ENCODE data around the gene KCNIP3. TPM values are rescaled to one million over a fixed set of nuclear protein-coding genes. Genes with fewer than 3 reads are reported as not detected.
"Not testable (repeated sequence)": the region's sequence is repeated elsewhere in the genome, so short reads cannot be mapped to it uniquely, and the experiment has no call there.

The KCNIP3 gene
- total RNA-seq, 1 donor from 2014 or later = 3.9 TPM

DNA sequence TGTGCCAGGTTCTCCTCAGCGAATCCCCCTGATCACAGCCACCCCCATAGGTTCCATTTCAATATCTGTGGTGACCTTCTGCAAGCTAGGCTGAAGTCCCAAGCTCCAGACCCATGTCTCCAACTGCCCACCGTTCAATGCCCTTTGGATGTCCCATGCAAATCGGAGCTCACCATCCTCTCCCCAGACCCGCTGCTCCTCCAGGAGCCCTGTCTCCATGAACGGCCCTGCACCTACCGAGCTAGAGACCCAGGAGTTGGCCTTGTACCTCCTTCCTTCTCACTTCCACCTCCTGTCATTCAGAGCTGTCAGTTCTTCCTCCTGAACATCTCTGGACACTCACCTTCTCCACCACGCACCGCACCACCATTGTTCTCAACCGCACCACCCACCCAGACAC is 104.3 kb downstream of the KCNIP3 start:
- peak overlapping the region; percentile 99 for H3K4me3 ChIP-seq (ENCODE audit: low read depth, low read length)
- TF ChIP-seq, protein P1, sequence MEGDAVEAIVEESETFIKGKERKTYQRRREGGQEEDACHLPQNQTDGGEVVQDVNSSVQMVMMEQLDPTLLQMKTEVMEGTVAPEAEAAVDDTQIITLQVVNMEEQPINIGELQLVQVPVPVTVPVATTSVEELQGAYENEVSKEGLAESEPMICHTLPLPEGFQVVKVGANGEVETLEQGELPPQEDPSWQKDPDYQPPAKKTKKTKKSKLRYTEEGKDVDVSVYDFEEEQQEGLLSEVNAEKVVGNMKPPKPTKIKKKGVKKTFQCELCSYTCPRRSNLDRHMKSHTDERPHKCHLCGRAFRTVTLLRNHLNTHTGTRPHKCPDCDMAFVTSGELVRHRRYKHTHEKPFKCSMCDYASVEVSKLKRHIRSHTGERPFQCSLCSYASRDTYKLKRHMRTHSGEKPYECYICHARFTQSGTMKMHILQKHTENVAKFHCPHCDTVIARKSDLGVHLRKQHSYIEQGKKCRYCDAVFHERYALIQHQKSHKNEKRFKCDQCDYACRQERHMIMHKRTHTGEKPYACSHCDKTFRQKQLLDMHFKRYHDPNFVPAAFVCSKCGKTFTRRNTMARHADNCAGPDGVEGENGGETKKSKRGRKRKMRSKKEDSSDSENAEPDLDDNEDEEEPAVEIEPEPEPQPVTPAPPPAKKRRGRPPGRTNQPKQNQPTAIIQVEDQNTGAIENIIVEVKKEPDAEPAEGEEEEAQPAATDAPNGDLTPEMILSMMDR (conservative IDR thresholded peaks at IDR 0.05; ENCODE audit: low read depth, low read length) = no peak

DNA sequence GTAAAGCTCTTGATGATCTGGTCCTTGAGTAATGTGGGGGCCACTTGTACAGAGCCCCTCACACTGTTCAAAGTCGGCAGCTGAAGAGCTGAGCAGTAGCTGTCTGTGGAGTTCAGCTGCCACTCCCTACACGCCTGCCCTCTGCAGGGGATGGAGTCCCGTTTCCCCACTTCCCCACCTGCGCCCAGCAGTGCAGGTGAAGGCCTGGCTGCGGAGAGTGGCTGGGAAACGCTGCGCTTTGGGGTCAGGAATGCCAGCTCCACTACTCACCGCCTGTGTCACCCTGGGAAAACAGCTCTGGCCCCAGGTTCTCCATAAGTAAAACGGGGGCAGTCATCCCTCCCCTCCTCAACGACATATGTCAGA is 104.8 kb downstream of the KCNIP3 start:
- peak overlapping the region; percentile 99 for H3K4me3 ChIP-seq (ENCODE audit: low read depth, low read length)
- DNase-seq (ENCODE audit: low read depth) = not testable (repeated sequence)

More for the DNA sequence above, 104.3 kb downstream of the KCNIP3 start:
- DNase-seq (ENCODE audit: low read depth) = no peak

DNA sequence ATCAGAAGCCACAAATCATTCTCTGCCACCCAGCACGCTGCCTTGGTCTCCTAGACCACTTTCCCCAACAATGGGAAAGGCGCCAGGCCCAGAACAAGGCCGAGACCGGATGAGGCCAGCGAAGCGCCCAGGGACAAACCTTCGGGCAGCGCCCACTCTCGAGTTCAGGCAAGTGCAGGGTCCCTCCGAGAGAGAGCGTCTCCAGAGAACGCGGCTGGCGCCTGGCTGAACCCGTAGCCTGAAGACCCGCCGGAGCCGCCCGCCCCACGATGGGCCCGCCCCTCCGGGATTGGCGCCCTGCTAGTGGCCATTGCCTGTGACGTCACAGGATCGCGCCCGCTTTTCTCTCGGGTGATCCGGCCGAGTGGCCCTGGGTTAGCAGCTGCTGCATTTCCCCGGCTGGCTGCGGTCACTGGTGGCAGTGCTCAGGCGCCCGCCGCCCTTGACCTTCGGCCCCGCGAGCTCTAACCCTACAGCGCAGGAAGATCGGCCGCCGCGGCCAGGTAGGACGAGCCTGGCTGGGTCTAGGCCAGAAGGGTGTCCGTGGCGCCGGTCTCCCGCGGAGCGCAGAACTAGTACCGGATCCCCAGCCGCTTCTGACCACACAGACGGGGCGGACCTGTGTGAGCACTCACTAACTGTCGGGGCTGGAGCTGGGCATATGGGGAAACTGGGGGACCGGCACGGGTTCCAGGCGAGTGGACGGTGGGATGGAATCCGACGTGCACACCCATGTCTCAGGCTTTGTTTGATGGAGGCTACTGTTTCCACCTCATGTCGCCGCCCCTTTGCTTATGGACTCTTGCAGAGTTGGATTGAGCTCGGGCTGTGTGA is 105.4 kb downstream of the KCNIP3 start, which contains the start of gene FAHD2A:
TSS of gene FAHD2A (plus strand) at position 339 of the 834 bp plus-strand sequence. CDS start 2,851 bp downstream, outside the sequence.
- no peak for DNase-seq (ENCODE audit: low read depth)
- TF ChIP-seq, protein P1 (conservative IDR thresholded peaks at IDR 0.05; ENCODE audit: low read depth, low read length) = no peak
- peak within 1 kb of the TSS; percentile 99 for H3K4me3 ChIP-seq (ENCODE audit: low read depth, low read length)

DNA sequence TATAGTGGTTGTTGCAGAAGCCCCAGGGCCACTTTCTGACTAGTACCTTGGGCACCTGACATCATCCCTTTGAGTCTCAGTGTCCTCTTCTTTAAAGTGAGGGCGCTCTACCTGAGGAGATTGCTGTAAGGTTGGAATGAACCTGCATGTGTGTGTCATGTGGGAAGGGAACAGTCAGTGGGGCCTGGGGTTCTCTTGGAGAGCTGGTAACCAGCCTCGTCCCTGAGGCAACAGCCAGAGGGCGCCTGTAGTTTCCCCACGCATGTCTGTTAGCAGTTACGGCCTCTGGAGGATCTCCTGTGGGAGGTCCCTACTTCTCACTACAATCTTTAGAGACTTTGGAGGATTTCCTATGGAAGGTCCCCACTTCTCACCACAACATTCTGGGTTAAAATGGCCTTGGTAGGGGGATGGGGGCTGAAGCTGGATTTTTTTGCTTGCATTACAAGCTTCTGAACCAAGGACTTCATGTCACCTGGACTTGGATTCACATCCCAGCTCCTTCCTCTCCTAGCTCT is 106.1 kb downstream of the KCNIP3 start:
- peak overlapping the region; percentile 99 for H3K4me3 ChIP-seq (ENCODE audit: low read depth, low read length)
- DNase-seq (ENCODE audit: low read depth) = not testable (repeated sequence)
- TF ChIP-seq, protein P1 (conservative IDR thresholded peaks at IDR 0.05; ENCODE audit: low read depth, low read length) = peak; percentile 55

DNA sequence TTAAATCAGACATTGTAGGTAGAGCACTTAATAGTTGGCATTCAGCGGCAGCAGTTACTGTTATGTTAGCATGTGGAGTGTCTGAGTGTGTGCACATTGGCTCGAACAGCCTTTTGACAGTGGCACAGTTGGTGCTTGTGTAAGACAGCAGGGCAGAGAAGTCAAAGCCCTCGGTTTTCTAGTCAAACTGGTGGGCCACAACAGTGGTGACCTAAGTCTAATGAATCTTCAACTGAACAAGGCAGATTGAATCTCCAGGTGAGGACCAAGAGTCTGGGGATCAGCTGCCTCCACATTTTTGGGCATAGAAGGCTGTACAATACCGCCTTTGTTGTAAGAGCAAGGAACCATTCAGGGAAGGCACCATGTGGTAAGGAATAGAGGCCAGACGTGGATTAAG is 106.7 kb downstream of the KCNIP3 start:
- H3K4me3 ChIP-seq (ENCODE audit: low read depth, low read length) = peak overlapping the region; percentile 99
- DNase-seq (ENCODE audit: low read depth) = not testable (repeated sequence)

DNA sequence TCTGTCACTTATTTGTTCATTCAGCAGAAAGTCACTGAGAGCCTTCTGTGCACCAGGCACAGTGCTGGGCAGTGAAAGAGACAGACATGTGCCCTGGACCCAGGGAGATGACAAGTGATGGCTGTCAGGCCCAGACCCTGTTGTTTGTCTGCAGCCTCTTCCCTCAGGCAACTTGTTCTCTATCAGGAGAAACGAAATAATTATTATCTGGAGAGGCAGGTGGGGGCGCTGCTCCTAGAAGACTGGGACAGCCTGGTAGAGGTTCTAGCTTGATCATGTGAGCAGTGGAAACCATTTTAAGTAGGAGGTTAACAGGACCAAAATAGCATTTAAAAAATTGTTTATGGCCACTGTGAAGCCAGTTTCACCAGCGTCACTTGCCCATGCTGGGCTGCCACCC is 107.5 kb downstream of the KCNIP3 start:
- H3K4me3 ChIP-seq (ENCODE audit: low read depth, low read length); DNase-seq (ENCODE audit: low read depth): not testable (repeated sequence)

DNA sequence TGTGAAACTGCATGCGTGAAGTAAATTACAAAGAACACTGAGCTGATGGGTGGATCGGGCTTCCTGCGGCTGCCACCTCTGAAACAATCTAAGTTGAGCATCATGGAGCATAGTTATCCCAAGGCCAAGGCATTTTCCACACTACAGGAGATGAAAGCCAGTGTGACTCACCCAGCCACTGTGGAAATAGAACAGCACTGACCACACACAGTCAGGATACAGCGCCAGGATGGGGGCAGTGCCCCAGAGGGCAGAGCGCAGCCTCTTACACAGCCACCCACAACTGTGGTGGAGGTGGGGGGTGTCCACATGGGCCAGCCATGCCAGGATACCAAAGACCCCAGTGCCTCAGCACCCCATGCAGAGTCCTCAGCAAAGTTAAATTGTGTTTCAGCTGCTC is 114.1 kb downstream of the KCNIP3 start:
- H3K4me3 ChIP-seq (ENCODE audit: low read depth, low read length); DNase-seq (ENCODE audit: low read depth): not testable (repeated sequence)

DNA sequence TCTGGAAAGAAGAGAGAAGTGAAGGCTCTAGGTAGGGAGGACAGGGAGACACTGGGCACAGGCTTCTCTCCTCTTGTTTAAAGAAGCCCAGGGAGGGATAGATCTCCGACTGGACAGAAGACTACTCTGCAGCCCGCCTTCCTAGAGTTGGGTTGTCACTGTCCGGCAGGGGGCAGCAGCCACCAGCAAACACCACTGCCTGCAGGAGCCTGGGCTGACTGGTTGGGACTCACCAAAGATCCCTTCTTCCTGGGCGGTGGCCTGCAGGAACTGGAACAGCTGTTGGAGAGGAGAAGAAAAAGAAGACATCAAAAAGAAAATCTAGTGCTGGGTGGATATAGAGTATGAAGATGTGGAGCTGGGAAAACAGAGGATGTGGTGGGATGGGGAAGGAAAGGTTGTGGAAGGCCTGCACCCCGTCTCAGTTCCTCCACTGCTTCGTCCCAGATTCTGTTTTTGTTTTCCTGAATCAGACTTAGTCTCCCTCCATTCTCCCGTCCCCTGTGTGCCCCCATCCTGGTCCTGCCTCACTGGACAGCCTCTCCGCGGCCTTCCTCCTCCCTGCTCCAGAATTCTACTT is 117.0 kb downstream of the KCNIP3 start:
- TF ChIP-seq, protein P1 (conservative IDR thresholded peaks at IDR 0.05; ENCODE audit: low read depth, low read length) = peak; percentile 84
- not testable (repeated sequence) for H3K4me3 ChIP-seq (ENCODE audit: low read depth, low read length); DNase-seq (ENCODE audit: low read depth)

DNA sequence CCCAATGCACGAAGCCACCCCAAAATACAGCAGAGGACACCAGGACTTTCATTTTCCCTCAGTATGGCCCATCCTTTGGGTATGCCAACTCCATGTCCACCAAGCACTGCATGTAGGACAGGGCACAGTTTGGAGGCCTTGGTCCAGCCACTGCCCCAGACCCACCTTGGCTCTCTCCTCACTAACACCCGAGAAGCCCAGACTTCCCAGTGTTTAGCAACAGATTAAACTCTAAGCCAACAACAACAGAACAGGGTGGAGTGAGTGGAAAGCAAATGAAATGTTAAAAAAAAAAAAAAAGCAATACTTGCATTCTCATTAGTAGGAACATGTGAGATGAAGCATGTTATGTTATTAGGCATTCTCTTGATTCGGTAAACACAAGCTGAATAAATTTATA is 118.0 kb downstream of the KCNIP3 start:
- not testable (repeated sequence) for DNase-seq (ENCODE audit: low read depth); H3K4me3 ChIP-seq (ENCODE audit: low read depth, low read length)

DNA sequence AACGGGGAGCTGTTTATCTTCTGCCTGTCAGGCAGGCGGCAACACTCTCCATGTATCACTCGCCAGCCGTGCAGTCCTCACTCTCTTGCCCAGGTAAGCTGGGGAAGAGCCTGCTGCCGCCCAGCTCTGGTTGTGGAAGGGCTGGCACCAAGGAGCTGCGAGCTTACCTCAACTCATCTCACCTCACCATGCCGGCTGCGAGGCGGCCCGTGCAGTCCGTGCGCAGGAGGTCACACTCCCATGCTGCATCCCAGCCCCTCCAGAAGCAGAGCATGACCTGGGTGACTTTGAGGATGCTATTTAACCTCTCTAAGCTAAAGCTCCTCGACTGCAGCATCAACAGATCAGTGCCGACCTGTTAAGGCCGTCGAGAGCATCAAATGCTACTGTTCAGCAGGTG is 118.4 kb downstream of the KCNIP3 start:
- DNase-seq (ENCODE audit: low read depth); H3K4me3 ChIP-seq (ENCODE audit: low read depth, low read length): not testable (repeated sequence)

DNA sequence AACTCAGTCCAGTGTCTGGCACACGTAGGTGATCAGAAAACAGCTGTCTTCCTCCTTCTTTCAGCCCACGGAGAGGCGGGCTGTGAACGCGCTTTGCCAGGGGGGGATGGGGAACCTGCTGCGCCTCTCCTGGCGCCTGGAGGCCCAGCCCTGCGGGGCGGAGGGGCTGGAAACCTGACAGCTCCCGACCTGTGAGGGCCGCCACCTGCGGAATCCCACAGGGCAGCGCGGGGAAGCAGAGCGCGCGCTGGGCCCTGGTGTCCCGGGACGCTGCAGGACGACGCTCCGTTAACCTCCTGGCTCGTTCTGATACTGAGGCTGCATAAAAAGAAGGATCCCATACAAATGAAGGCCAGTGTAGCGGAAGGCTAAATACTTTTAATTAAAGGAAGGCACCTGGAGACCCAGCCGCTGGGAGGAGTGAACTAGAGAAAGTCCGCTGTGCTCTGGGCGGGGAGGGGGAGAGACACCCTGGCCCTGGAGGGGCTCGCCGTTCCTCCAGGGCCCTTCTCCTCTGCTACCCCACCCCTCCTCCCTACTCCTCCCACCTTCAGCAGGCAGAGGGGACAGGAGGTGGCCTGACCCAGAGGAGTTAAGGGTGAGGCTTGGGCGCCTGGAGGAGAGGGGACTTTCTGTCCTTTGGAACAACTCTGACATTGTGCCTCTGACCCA is 130.2 kb downstream of the KCNIP3 start:
- not testable (repeated sequence) for DNase-seq (ENCODE audit: low read depth); H3K4me3 ChIP-seq (ENCODE audit: low read depth, low read length)

DNA sequence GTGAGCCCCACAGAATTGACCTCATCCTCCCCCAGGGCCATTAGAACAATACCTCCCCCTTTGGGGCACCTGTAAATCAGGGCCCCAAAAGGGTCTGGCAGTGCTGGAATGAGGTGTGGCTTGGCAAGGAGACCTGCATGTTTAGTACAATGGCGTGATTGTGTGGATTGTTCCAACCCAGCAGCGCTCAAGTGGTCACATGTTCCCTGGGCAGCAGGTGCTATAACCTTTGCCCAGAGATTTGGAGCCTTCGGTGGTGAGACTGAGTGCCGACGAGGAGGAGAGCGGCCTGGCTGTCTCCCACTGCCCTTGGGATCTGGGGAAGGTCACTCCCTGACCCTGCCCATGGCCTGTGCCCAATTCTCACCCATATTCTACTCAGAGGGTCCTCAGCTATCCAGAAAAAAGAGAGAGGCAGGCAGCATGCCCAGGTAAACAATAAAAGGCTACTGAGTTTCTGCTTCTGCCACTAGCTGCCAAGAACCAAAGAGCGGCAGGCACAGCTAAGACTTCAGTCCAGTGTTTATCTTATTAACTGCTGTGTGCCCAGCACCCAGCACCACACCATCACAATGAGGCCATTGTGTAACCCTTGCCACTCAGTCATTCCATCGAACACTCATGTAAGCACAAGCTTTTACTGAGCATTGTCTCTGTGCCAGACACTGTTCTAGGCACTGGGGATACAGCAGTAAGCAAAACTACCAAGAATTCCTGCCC is 132.8 kb downstream of the KCNIP3 start:
- DNase-seq (ENCODE audit: low read depth); H3K4me3 ChIP-seq (ENCODE audit: low read depth, low read length): not testable (repeated sequence)

DNA sequence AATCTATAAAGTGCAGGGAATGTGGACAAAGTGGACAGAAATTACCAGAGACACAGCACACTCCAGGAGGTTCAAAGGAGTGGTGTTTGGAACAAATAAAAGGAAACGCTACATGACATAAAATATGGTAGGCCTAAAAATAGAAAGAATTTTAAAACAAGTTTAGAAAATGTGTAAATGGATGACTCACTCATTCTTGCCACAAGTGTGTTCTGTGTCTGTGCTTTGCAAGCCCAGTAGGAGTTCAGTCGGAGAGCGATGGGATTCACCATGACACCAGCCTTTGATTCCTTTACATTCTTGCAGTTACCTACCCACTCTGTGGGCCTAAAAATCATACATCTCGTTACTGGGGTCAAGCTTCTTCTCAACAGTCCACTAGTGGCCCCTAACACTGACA is 136.2 kb downstream of the KCNIP3 start:
- H3K4me3 ChIP-seq (ENCODE audit: low read depth, low read length) = not testable (repeated sequence)

More for the DNA sequence above, 136.2 kb downstream of the KCNIP3 start:
- not testable (repeated sequence) for DNase-seq (ENCODE audit: low read depth)

Data from epithelial cell of proximal tubule (primary cell).